Measurements from ENCODE around the gene ICAM1. TPM values are rescaled to one million over a fixed set of nuclear protein-coding genes. Genes with fewer than 3 reads are reported as not detected.

The ICAM1 gene
- total RNA-seq, 1 donor from 2014 or later = 6.8 TPM

DNA sequence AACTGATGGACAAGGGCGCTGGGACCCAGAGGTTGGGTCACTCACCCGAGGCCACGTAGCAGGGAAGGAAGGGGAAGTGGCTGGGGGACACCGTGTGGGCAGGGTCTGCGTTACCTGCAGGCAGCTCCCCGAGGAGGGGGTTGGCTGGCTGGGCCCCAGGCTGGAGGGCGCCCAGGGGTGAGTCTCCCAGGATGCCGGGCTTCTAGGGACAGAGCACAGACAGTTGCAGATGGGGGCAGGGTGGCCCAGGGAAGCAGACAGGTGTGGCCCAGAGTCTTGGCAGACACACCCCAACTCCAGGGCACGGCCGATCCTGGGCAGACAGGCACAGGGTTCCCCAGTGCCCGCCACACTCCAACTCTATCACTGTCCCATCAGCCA, 50.5 kb downstream of the ICAM1 start:
- no peaks in the 10 kb centered on the region for H3K9me3 ChIP-seq (ENCODE audit: control insufficient read depth in 3 of 3, low read length in 3 of 3)
- H3K9ac ChIP-seq (ENCODE audit: low read depth in 1 of 3, low read length in 3 of 3) = no peak overlapping the region
- no peak overlapping the region for H3K4me3 ChIP-seq (ENCODE audit: low read length in 3 of 3)
- no peaks in the 10 kb centered on the region for H3K4me1 ChIP-seq (ENCODE audit: control insufficient read depth in 3 of 3, insufficient read depth in 3 of 3, low read length in 3 of 3)
- H3K36me3 ChIP-seq (ENCODE audit: control insufficient read depth in 3 of 3, insufficient read depth in 3 of 3, low read length in 3 of 3) = peaks cover 57 to 76% (median 69%) of the 10 kb centered on the region in 3 donors
- no peak overlapping the region for H3K27ac ChIP-seq (ENCODE audit: low read depth, low read length)
- no peaks in the 10 kb centered on the region for H3K27me3 ChIP-seq (ENCODE audit: control insufficient read depth in 3 of 3, insufficient read depth in 3 of 3, low read length in 3 of 3)

DNA sequence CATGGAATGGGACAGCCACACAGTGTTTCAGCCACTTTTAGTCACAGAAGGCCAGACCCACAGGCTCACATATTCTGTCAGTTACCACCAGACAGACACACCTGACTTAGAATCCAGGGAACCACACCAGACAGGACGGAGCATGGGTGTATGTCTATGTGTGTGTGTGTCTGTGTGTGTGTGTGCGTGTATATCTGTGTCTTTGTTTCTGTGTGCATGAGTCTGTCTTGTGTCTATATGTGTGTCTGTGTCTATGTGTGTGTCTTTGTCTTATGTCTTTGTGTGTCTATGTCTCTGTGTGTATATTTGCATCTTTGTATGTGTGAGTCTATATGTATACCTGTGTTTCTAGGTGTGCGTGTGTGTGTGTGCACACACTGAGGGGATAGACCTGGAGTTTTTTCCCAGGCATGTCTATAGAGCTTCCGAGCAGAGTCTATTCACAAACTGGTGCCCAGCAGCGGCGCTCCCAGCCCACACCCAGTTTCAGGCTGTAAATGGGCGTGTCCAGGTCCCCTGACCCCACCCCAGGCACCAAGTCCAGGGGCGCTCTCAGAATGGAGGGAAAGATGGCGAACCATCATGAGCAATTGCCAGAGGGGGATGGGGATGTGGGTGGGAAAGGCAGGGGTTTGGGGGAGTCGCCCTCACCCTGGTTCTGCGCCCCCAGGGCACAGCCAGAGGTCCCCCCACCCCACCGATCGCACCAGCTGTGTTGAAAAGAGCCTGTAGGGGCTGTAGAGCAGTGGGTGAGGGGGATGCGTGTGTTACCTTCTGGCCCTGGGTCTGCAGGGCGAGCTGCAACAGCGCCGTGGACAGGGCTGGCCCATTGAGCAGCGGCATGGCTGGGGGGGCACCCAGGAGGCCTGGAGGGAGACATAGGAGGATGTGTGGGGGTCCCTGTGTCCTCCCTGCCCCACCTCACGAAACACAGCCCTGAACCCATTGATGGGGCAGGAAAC, 51.2 kb downstream of the ICAM1 start:
- peaks cover 59 to 79% (median 70%) of the 10 kb centered on the region in 3 donors for H3K36me3 ChIP-seq (ENCODE audit: control insufficient read depth in 3 of 3, insufficient read depth in 3 of 3, low read length in 3 of 3)
- H3K4me3 ChIP-seq (ENCODE audit: low read length in 3 of 3) = no peak overlapping the region
- no peak overlapping the region for H3K27ac ChIP-seq (ENCODE audit: low read depth, low read length)
- H3K9me3 ChIP-seq (ENCODE audit: control insufficient read depth in 3 of 3, low read length in 3 of 3) = no peaks in the 10 kb centered on the region
- no peak overlapping the region for H3K9ac ChIP-seq (ENCODE audit: low read depth in 1 of 3, low read length in 3 of 3)
- no peaks in the 10 kb centered on the region for H3K4me1 ChIP-seq (ENCODE audit: control insufficient read depth in 3 of 3, insufficient read depth in 3 of 3, low read length in 3 of 3)
- no peaks in the 10 kb centered on the region for H3K27me3 ChIP-seq (ENCODE audit: control insufficient read depth in 3 of 3, insufficient read depth in 3 of 3, low read length in 3 of 3)

DNA sequence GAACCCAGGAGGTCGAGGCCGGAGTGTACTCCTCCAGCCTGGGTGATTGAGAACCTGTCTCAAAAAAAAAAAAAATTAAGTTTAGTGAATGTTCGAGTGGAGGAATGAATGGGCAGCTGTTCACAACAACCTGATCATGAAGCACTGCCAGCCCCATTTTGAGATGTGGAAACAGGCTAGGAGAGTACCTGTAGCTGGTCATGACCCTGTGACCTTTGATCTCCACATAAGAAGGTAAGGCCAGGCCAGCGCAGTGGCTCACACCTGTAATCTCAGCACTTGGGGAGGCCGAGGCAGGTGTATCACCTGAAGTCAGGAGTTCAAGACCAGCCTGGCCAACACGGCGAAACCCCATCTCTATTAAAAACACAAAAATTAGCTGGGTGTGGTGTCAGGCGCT, 54.8 kb downstream of the ICAM1 start:
- Histone ChIP-seq H3K9ac (ENCODE audit: low read depth in 1 of 3, low read length in 3 of 3) (no peak overlapping the region), H3K4me3 (ENCODE audit: low read length in 3 of 3) (no peak overlapping the region), H3K27ac (ENCODE audit: low read depth, low read length) (no peak overlapping the region), H3K4me1 (ENCODE audit: control insufficient read depth in 3 of 3, insufficient read depth in 3 of 3, low read length in 3 of 3) (no peaks in the 10 kb centered on the region), H3K9me3 (ENCODE audit: control insufficient read depth in 3 of 3, low read length in 3 of 3) (no peaks in the 10 kb centered on the region), H3K36me3 (ENCODE audit: control insufficient read depth in 3 of 3, insufficient read depth in 3 of 3, low read length in 3 of 3) (peaks cover 63 to 83% (median 77%) of the 10 kb centered on the region in 3 donors), H3K27me3 (ENCODE audit: control insufficient read depth in 3 of 3, insufficient read depth in 3 of 3, low read length in 3 of 3) (no peaks in the 10 kb centered on the region)

DNA sequence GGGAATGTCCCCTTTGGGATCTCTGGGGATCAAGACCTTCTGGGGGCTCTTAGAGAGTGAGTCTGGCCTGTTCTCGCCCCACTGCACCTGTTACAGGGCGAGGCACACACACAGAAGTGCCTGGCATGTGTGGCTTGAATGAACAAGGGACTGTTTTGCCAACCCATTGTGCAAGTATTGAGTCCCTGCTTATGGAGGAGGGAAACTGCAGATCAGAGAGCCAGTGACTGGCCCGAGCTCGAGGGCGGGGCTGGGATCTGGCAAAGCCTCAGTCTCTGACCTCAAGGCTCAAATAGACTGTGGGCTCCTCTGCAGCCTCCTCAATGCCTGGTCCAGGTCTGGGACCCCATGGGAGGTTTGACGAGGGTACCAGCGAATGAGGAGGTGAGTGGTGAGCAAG, 56.9 kb downstream of the ICAM1 start:
- Histone ChIP-seq H3K9ac (ENCODE audit: low read depth in 1 of 3, low read length in 3 of 3) (no peak overlapping the region), H3K36me3 (ENCODE audit: control insufficient read depth in 3 of 3, insufficient read depth in 3 of 3, low read length in 3 of 3) (peaks cover 48 to 65% (median 56%) of the 10 kb centered on the region in 3 donors), H3K27ac (ENCODE audit: low read depth, low read length) (no peak overlapping the region), H3K9me3 (ENCODE audit: control insufficient read depth in 3 of 3, low read length in 3 of 3) (no peaks in the 10 kb centered on the region), H3K27me3 (ENCODE audit: control insufficient read depth in 3 of 3, insufficient read depth in 3 of 3, low read length in 3 of 3) (no peaks in the 10 kb centered on the region), H3K4me3 (ENCODE audit: low read length in 3 of 3) (no peak overlapping the region), H3K4me1 (ENCODE audit: control insufficient read depth in 3 of 3, insufficient read depth in 3 of 3, low read length in 3 of 3) (peaks cover 8 to 13% (median 12%) of the 10 kb centered on the region in 3 donors)

DNA sequence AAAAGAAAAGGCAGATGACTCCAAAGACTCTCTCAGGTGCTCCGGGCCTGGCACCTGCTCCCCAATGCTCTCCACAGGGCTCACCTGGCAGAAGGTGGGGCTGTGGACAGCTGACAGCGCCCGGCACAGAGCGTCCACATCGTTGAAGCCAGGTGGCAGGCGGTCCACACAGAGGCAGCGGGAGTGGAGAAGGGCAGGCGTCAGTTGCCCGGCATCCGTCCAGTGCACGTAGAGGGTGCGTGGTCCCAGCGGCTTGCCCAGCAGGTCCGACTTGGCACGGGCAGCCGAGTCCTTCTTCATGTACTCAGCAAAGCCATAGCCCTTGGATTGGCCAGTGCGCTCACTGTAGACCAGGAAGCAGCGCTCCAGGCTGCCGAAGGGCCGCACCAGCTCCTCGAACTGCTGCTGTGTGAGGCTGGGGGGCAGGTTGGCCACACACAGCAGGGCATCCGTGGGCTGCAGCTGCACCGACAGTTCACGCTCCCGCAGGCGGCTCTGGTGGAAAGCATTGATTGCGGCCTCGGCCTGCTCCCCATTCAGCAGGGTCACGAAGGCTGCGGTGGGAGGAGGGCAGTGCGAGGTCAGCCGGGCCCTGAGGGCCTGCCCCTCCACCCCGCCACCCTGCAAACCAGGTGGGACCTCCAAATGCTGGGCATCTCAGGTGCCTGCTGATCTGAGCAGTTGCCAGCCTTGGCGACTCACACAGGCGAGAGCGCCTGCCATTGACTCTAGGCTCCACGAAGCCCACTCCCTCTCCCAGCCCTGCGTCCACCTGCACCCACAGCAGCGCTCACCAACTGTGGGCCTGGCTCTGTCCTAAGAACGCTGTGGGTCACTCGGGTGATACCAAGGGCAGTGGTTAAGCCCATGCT, 57.9 kb downstream of the ICAM1 start:
- H3K36me3 ChIP-seq (ENCODE audit: control insufficient read depth in 3 of 3, insufficient read depth in 3 of 3, low read length in 3 of 3) = peaks cover 42 to 55% (median 47%) of the 10 kb centered on the region in 3 donors
- H3K9ac ChIP-seq (ENCODE audit: low read depth in 1 of 3, low read length in 3 of 3) = no peak overlapping the region
- no peaks in the 10 kb centered on the region for H3K27me3 ChIP-seq (ENCODE audit: control insufficient read depth in 3 of 3, insufficient read depth in 3 of 3, low read length in 3 of 3)
- H3K4me1 ChIP-seq (ENCODE audit: control insufficient read depth in 3 of 3, insufficient read depth in 3 of 3, low read length in 3 of 3) = peaks cover 11 to 20% (median 15%) of the 10 kb centered on the region in 3 donors
- no peak overlapping the region for H3K27ac ChIP-seq (ENCODE audit: low read depth, low read length)
- no peak overlapping the region for H3K4me3 ChIP-seq (ENCODE audit: low read length in 3 of 3)
- H3K9me3 ChIP-seq (ENCODE audit: control insufficient read depth in 3 of 3, low read length in 3 of 3) = no peaks in the 10 kb centered on the region

DNA sequence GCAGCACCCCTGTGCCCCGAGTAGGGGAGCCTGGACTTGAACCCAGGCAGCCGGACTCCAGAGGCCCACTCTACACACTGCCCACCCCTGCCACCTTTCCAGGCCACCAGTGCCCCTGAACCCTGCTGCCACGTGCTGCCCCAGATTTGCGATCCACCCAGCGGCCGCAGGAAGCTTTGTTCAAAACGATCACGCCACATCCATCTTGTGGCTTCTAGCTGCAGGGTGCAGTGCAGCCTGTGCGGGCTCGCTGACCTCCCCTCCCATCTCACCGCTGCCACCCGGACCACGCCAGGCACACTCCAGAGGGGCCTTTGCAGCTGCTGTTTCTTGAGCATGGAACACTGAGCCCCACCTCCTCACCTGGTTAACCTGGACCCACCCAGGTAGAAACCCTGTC, 58.6 kb downstream of the ICAM1 start:
- Histone ChIP-seq H3K27ac (ENCODE audit: low read depth, low read length) (no peak overlapping the region), H3K4me1 (ENCODE audit: control insufficient read depth in 3 of 3, insufficient read depth in 3 of 3, low read length in 3 of 3) (peaks cover 19 to 28% (median 23%) of the 10 kb centered on the region in 3 donors), H3K9me3 (ENCODE audit: control insufficient read depth in 3 of 3, low read length in 3 of 3) (no peaks in the 10 kb centered on the region), H3K36me3 (ENCODE audit: control insufficient read depth in 3 of 3, insufficient read depth in 3 of 3, low read length in 3 of 3) (peaks cover 38 to 48% (median 43%) of the 10 kb centered on the region in 3 donors), H3K9ac (ENCODE audit: low read depth in 1 of 3, low read length in 3 of 3) (no peak overlapping the region), H3K27me3 (ENCODE audit: control insufficient read depth in 3 of 3, insufficient read depth in 3 of 3, low read length in 3 of 3) (no peaks in the 10 kb centered on the region), H3K4me3 (ENCODE audit: low read length in 3 of 3) (no peak overlapping the region)

DNA sequence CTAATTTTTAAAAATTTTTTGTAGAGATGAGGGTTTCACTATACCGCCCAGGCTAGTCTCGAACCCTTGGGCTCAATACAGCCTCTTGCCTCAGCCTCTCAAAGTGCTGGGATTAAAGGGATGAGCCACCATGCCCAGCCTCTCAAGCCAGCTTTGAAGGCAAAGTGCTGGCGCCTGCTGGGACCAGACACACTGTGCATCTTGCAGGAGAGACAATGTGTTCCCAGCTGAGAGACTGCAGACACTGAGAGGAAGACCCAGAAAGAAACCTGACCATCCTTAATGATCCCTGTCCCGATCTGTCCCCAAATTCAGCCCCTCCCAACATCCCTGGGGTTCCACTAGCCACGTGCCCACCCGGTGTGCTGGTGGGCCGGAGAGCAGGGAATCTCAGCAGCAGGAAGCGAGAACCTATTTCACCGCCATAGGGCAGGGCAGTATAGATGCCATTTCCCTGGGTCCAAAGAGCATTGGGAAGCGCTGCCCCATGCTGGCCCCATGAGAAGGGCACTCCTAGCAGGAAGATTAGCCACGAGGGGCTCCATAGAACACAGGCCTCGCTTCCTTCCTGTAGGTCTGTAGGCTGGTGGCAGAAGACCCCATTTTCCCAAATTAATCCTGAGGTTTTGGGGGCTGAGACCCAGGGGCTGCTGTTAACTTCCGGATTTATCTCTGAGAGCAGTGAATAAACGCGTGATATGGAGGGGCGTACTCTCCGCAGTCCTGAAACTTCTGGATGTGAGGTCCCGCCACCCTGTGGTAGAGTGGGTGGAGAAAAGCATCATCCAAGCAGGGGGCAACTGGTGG, 61.4 kb downstream of the ICAM1 start:
- Histone ChIP-seq H3K27ac (ENCODE audit: low read depth, low read length) (peak overlapping the region; percentile 93), H3K9me3 (ENCODE audit: control insufficient read depth in 3 of 3, low read length in 3 of 3) (no peaks in the 10 kb centered on the region), H3K4me1 (ENCODE audit: control insufficient read depth in 3 of 3, insufficient read depth in 3 of 3, low read length in 3 of 3) (peaks cover 21 to 34% (median 24%) of the 10 kb centered on the region in 3 donors)

DNA sequence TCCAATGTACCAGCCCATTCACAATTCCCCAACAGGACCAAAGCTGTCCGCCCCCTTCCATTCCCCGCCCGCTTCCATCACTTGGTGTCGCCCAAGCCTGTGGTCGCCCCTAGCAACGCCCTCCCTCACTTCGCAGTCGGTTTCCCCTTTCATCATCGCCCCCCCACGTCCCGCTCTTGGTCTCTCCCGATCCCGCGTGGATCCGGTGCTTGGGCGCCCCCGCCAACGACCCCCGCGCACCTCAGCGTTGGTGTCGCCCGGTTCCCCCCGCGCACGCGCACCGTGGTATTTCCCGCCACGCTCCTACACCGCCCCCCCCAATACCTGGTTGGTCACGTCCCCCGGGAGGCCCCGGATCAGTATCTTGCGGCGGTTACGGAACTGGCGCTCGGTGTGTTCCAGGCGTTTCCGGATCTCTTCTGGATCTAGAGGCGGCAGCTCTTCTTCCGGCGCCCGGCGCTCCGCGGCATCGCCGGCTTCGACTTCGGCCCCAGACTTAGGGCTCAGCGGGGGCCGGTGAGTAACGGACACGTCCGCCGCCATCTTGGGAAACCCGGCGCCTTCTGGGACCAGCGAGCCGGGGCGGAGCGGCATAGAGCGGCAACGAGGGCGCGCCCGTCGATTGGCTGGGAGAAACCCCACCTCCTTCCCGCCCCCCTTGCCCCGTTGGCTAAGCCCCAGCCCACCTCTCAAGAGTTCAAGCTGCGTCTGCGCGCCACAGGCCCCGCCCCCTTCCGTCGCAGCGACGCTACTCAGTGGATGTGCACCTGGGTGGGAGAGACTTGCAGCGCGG, 62.2 kb downstream of the ICAM1 start, which contains the start of gene RAVER1:
Gene RAVER1, minus strand, starts transcription at position 565 of the 793 bp plus-strand sequence. Its CDS starts 22 bp downstream, at position 543.
- Histone ChIP-seq H3K9me3 (ENCODE audit: control insufficient read depth in 3 of 3, low read length in 3 of 3) (no peaks in the 10 kb centered on the region), H3K4me3 (ENCODE audit: low read length in 3 of 3) (peak within 1 kb of the TSS; percentile 83 to 96 (median 95)), H3K27me3 (ENCODE audit: control insufficient read depth in 3 of 3, insufficient read depth in 3 of 3, low read length in 3 of 3) (no peaks in the 10 kb centered on the region), H3K4me1 (ENCODE audit: control insufficient read depth in 3 of 3, insufficient read depth in 3 of 3, low read length in 3 of 3) (peaks cover 21 to 34% (median 24%) of the 10 kb centered on the region in 3 donors), H3K9ac (ENCODE audit: low read depth in 1 of 3, low read length in 3 of 3) (peak within 1 kb of the TSS; percentile 89 to 93 (median 91)), H3K27ac (ENCODE audit: low read depth, low read length) (peak within 1 kb of the TSS; percentile 93), H3K36me3 (ENCODE audit: control insufficient read depth in 3 of 3, insufficient read depth in 3 of 3, low read length in 3 of 3) (peaks cover 15 to 22% (median 19%) of the 10 kb centered on the region in 3 donors)

More for the DNA sequence above, 61.4 kb downstream of the ICAM1 start:
- Histone ChIP-seq H3K9ac (ENCODE audit: low read depth in 1 of 3, low read length in 3 of 3) (peak overlapping the region; percentile 89 to 93 (median 91)), H3K27me3 (ENCODE audit: control insufficient read depth in 3 of 3, insufficient read depth in 3 of 3, low read length in 3 of 3) (no peaks in the 10 kb centered on the region), H3K4me3 (ENCODE audit: low read length in 3 of 3) (peak overlapping the region; percentile 83 to 96 (median 95)), H3K36me3 (ENCODE audit: control insufficient read depth in 3 of 3, insufficient read depth in 3 of 3, low read length in 3 of 3) (peaks cover 23 to 30% (median 27%) of the 10 kb centered on the region in 3 donors)
